Measurements from ENCODE around the gene EPB41L1. TPM values are rescaled to one million over a fixed set of nuclear protein-coding genes. Genes with fewer than 3 reads are reported as not detected.

The EPB41L1 gene
- total RNA-seq, 1 donor from 2014 or later = 35.6 TPM

DNA sequence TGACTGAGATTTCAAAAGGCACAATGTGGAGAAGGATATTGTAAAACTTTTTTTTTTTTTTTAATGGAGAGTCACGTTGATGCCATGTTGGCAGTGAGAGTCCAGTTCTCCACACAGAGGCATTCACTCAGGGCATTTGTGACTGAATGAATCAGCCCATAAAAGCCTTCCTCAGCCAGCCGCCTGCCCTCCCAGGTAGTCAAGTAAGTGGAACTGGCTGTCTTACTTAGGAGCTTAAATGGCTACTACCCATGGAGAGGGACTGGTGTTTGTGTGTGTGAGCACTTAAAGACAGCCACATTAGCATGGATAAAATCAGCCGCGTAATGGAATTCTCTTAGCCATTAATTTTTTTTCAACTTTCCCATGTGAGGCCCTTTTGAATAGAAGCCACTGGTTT lies 94.3 kb downstream of the EPB41L1 start:
- no peak overlapping the region for H3K4me3 Mint-ChIP-seq (ENCODE audit: low read depth)
- no peaks in the 10 kb centered on the region for H3K9me3 Mint-ChIP-seq (ENCODE audit: low read depth)
- no peaks in the 10 kb centered on the region for H3K27me3 Mint-ChIP-seq
- H3K27ac Mint-ChIP-seq = no peak overlapping the region
- no peak for DNase-seq (ENCODE audit: low spot score, unreplicated experiment)
- no peaks in the 10 kb centered on the region for H3K4me1 Mint-ChIP-seq (ENCODE audit: low read depth)
- TF ChIP-seq CTCF (IDR thresholded peaks at IDR 0.05; ENCODE audit: unreplicated experiment) = no peak
- H3K36me3 Mint-ChIP-seq (ENCODE audit: insufficient read depth) = peaks cover 19% of the 10 kb centered on the region

DNA sequence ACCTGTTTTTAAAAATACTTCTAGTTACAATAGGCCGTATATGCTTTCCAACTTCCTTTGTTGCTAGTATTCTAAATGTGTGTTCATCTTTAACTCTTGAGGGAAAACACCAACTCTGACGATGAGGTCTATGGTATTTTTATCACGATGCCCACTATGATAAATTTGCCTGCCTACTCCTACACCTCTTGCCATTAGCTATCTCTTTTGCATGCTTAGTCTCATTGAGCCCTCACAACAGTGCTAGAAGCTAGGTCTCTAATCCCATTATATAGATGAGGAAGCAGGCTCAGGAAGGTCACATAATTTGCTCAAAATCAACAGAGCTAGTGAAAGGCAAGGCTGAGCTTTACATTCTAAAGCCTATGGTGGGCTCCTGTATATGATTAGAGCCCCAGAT lies 94.9 kb downstream of the EPB41L1 start:
- no peaks in the 10 kb centered on the region for H3K27me3 Mint-ChIP-seq
- peaks cover 19% of the 10 kb centered on the region for H3K36me3 Mint-ChIP-seq (ENCODE audit: insufficient read depth)
- DNase-seq (ENCODE audit: low spot score, unreplicated experiment) = no peak
- no peaks in the 10 kb centered on the region for H3K9me3 Mint-ChIP-seq (ENCODE audit: low read depth)
- no peak overlapping the region for H3K4me3 Mint-ChIP-seq (ENCODE audit: low read depth)
- no peak overlapping the region for H3K27ac Mint-ChIP-seq
- no peaks in the 10 kb centered on the region for H3K4me1 Mint-ChIP-seq (ENCODE audit: low read depth)
- TF ChIP-seq CTCF (IDR thresholded peaks at IDR 0.05; ENCODE audit: unreplicated experiment) = no peak

DNA sequence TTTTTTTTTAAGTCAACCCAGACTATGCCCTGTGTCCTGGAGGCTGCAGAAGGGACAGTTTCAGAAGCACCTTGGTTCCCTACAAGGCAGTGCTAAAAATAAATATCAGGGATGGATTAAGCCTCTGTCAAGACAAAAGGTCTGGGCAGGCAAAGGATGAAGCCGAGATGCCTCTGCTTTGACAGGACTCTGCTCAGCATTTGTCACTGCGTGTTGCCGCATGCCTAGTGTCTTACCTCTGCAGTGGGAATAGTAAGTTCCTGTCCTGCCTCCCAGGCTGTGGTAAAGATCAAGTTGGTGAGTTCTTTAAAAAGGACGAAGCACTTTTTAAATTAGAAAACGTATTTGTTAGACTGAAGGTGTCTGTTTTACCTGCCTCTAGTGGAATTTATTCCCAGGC lies 96.9 kb downstream of the EPB41L1 start:
- Mint-ChIP-seq H3K9me3 (ENCODE audit: low read depth) (no peaks in the 10 kb centered on the region), H3K4me3 (ENCODE audit: low read depth) (no peak overlapping the region), H3K4me1 (ENCODE audit: low read depth) (no peaks in the 10 kb centered on the region), H3K36me3 (ENCODE audit: insufficient read depth) (peaks cover 15% of the 10 kb centered on the region), H3K27ac (no peak overlapping the region), H3K27me3 (no peaks in the 10 kb centered on the region)
- no peak for TF ChIP-seq CTCF (IDR thresholded peaks at IDR 0.05; ENCODE audit: unreplicated experiment)
- DNase-seq (ENCODE audit: low spot score, unreplicated experiment) = no peak

DNA sequence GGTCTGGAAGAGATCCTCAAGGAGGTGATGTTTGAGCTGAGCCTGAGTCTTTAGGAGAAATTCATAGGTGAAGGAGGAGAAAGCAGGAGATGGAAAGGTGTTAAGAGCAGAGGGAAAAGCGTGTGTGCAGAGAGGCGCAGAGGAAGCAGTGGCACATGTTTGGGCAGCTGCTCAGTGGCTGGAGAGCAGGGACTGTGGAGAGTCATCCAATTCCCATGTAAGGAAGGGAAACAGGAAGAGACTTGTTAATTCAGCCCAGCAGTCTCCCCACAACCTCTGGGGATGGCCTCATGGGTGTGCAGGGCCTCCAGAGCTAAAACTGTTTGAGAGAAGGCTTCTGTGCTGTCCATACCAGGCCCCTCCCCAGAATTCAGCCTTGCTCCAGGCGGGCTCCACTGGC lies 98.0 kb downstream of the EPB41L1 start:
- Mint-ChIP-seq H3K9me3 (ENCODE audit: low read depth) (no peaks in the 10 kb centered on the region), H3K36me3 (ENCODE audit: insufficient read depth) (peaks cover 15% of the 10 kb centered on the region), H3K4me3 (ENCODE audit: low read depth) (no peak overlapping the region), H3K27me3 (no peaks in the 10 kb centered on the region), H3K4me1 (ENCODE audit: low read depth) (no peaks in the 10 kb centered on the region), H3K27ac (no peak overlapping the region)
- DNase-seq (ENCODE audit: low spot score, unreplicated experiment) = no peak
- no peak for TF ChIP-seq CTCF (IDR thresholded peaks at IDR 0.05; ENCODE audit: unreplicated experiment)

DNA sequence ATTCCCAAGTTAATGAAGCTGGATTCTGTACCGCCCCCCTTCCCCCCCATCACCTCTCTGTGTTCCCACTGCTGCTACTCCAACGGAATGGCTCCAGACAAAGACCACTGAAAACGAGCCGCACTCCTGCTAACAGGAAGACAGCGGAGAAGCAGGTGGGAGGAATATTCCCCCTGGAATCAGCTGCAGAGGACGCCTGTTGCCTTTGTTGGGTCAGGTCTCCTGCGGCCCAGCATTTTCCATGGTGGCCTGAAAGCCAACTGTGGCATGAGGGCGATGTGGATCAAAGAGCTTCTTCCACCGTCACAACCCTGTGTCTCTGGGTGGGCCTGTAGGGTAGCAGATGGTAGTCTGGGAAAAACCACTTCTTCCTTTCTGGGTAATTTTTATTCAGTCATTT lies 98.5 kb downstream of the EPB41L1 start:
- H3K4me3 Mint-ChIP-seq (ENCODE audit: low read depth) = no peak overlapping the region
- H3K36me3 Mint-ChIP-seq (ENCODE audit: insufficient read depth) = peaks cover 12% of the 10 kb centered on the region
- no peaks in the 10 kb centered on the region for H3K4me1 Mint-ChIP-seq (ENCODE audit: low read depth)
- no peak overlapping the region for H3K27ac Mint-ChIP-seq
- no peaks in the 10 kb centered on the region for H3K27me3 Mint-ChIP-seq
- DNase-seq (ENCODE audit: low spot score, unreplicated experiment) = no peak
- TF ChIP-seq CTCF (IDR thresholded peaks at IDR 0.05; ENCODE audit: unreplicated experiment) = no peak
- H3K9me3 Mint-ChIP-seq (ENCODE audit: low read depth) = no peaks in the 10 kb centered on the region
